Fibroblast of skin of back (primary cell): ENCODE data around the gene VEZT. TPM values are rescaled to one million over a fixed set of nuclear protein-coding genes. Genes with fewer than 3 reads are reported as not detected.
"Not testable (repeated sequence)": the region's sequence is repeated elsewhere in the genome, so short reads cannot be mapped to it uniquely, and the experiment has no call there.

ENCODE experiments used
- DNase-seq: peaks from one replicate; pipeline ENCODE4 v3.0.0-alpha.2; 2013
- polyA plus RNA-seq, 2 experiments: library from polyadenylated mRNA; unstranded; fragments of 120-200 nt; gene quantifications; one replicate each; pipeline ENCODE4 v1.2.1, GENCODE V29; 2013; ENCODE audit not compliant: insufficient read length in 2 of 2

VEZT gene
- 39.2 TPM for polyA plus RNA-seq (2013, experiment 1 of 2; ENCODE audit: insufficient read length)
- 38.5 TPM for polyA plus RNA-seq (2013, experiment 2 of 2; ENCODE audit: insufficient read length)

- peak; percentile 99 for DNase-seq
Measured at GRCh38 chr12:95217377-95218149, at the start of gene VEZT, which contains the start of gene FGD6. Gene VEZT, plus strand, starts transcription at chr12:95217807. Its CDS starts 44 bp downstream, at chr12:95217851. Gene FGD6, minus strand, starts transcription at chr12:95217467. Its CDS starts 227 bp downstream, at chr12:95217240.

- no peak for DNase-seq
Measured at GRCh38 chr12:95168746-95169145, 48.9 kb upstream of the VEZT start.

GRCh38 chr12:95169368-95169767 lies 48.2 kb upstream of the VEZT start:
- peak; percentile 88 for DNase-seq

- DNase-seq = peak; percentile 38
Measured at GRCh38 chr12:95173392-95174251, 44.0 kb upstream of the VEZT start.

- no peak for DNase-seq
Measured at GRCh38 chr12:95177201-95177768, 40.3 kb upstream of the VEZT start.

GRCh38 chr12:95178136-95178535 lies 39.5 kb upstream of the VEZT start:
- DNase-seq = no peak

- no peak for DNase-seq
Measured at GRCh38 chr12:95179011-95179410, 38.6 kb upstream of the VEZT start.

- no peak for DNase-seq
Measured at GRCh38 chr12:95181103-95181502, 36.5 kb upstream of the VEZT start.

- peak; percentile 79 for DNase-seq
Measured at GRCh38 chr12:95182868-95183415, 34.7 kb upstream of the VEZT start.

- no peak for DNase-seq
Measured at GRCh38 chr12:95184121-95184520, 33.5 kb upstream of the VEZT start.

GRCh38 chr12:95185072-95185471 lies 32.5 kb upstream of the VEZT start:
- no peak for DNase-seq

- no peak for DNase-seq
Measured at GRCh38 chr12:95185854-95186253, 31.8 kb upstream of the VEZT start.

- no peak for DNase-seq
Measured at GRCh38 chr12:95187865-95188415, 29.7 kb upstream of the VEZT start.

GRCh38 chr12:95191060-95191696 lies 26.4 kb upstream of the VEZT start:
- DNase-seq = no peak

- DNase-seq = no peak
Measured at GRCh38 chr12:95192271-95192670, 25.3 kb upstream of the VEZT start.

- no peak for DNase-seq
Measured at GRCh38 chr12:95193139-95193538, 24.5 kb upstream of the VEZT start.

- no peak for DNase-seq
Measured at GRCh38 chr12:95195122-95195521, 22.5 kb upstream of the VEZT start.

GRCh38 chr12:95196875-95197569 lies 20.6 kb upstream of the VEZT start:
- DNase-seq = not testable (repeated sequence)

GRCh38 chr12:95197636-95198035 lies 20.0 kb upstream of the VEZT start:
- no peak for DNase-seq

- no peak for DNase-seq
Measured at GRCh38 chr12:95198914-95199313, 18.7 kb upstream of the VEZT start.
